ENCODE measurements around the gene ITGA2B.
"Not testable (repeated sequence)": the region's sequence is repeated elsewhere in the genome, so short reads cannot be mapped to it uniquely, and the experiment has no call there.

Gene ITGA2B

GRCh38 chr17:44368391-44369243, 20.8 kb downstream of the ITGA2B start:
- H3K36me3 ChIP-seq (ENCODE audit: control insufficient read depth in 2 of 2, insufficient read depth in 2 of 2, low read length in 2 of 2); H3K9me3 ChIP-seq (ENCODE audit: control insufficient read depth in 2 of 2, low read length in 2 of 2); H3K4me3 ChIP-seq (ENCODE audit: low read length in 2 of 2); H3K4me1 ChIP-seq (ENCODE audit: control insufficient read depth, insufficient read depth, low read length); H3K9ac ChIP-seq (ENCODE audit: low read length in 2 of 2); H3K27me3 ChIP-seq (ENCODE audit: control insufficient read depth in 1 of 2, insufficient read depth in 2 of 2, low read length in 2 of 2); H3K27ac ChIP-seq (ENCODE audit: low read length): not testable (repeated sequence)

GRCh38 chr17:44367231-44367979, 22.0 kb downstream of the ITGA2B start:
- no peaks in the 10 kb centered on the region for H3K9me3 ChIP-seq (ENCODE audit: control insufficient read depth in 2 of 2, low read length in 2 of 2)
- peaks cover 2 to 4% of the 10 kb centered on the region in 2 donors for H3K27me3 ChIP-seq (ENCODE audit: control insufficient read depth in 1 of 2, insufficient read depth in 2 of 2, low read length in 2 of 2)
- no peaks in the 10 kb centered on the region for H3K36me3 ChIP-seq (ENCODE audit: control insufficient read depth in 2 of 2, insufficient read depth in 2 of 2, low read length in 2 of 2)
- H3K9ac ChIP-seq (ENCODE audit: low read length in 2 of 2): no peak overlapping the region
- peaks cover 9% of the 10 kb centered on the region for H3K4me1 ChIP-seq (ENCODE audit: control insufficient read depth, insufficient read depth, low read length)
- H3K27ac ChIP-seq (ENCODE audit: low read length): no peak overlapping the region
- H3K4me3 ChIP-seq (ENCODE audit: low read length in 2 of 2): no peak overlapping the region

DNA sequence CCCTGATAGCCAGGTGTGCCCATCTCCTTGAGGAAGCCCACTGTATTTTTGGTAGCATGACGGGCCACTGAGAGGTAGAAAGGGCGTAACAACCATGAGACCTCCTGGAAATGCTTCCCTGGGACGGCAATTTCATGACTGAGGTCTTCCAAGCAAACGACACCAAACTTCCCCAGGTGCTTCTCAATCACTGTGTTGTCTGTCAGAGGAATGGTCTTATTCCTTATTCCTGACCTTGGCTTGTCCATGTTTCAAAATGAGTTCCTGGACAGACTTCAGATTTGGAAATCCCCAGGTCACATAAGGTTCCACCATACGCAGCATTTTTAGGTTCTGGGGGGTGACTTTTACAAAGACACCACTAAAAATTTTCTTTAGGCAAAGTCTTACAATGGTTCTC, 24.4 kb downstream of the ITGA2B start:
- not testable (repeated sequence) for H3K27ac ChIP-seq (ENCODE audit: low read length)

DNA sequence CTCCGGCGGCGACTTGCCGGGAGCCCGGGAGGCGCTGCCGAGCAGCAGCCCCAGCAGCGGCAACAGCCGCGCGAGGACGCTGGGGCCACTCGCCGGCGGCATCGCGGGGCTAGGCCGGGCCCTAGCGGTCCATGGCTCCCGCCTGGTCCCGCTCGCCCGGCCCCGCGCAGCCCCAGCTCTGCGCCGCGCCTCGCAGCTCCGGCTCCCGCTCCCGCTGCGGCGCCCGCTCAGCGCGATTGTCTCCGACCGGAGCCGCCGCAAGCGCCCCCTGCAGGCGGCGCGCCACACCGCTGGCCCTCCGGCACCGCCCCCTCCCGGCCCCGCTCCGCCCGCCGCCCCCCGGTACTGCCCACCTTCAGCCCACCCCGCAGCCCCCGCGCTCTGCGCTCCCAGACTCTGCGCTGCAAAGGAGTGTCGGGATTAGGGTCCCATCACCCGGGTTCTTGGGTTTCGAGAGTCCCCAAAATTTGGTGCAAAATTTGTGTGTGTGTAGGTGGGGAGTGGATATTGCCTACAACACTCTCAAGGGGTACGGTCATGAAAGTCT, 25.8 kb downstream of the ITGA2B start, which contains the start of gene FAM171A2:
Gene FAM171A2 (minus strand): TSS at position 241 of the 547 bp plus-strand sequence. CDS start 139 bp downstream, at position 102.
- no peaks in the 10 kb centered on the region for H3K36me3 ChIP-seq (ENCODE audit: control insufficient read depth in 2 of 2, insufficient read depth in 2 of 2, low read length in 2 of 2)
- peak within 1 kb of the TSS in 1 of 2 donors; percentile 53 for H3K9ac ChIP-seq (ENCODE audit: low read length in 2 of 2)
- no peak within 1 kb of the TSS for H3K27ac ChIP-seq (ENCODE audit: low read length)
- no peaks in the 10 kb centered on the region for H3K9me3 ChIP-seq (ENCODE audit: control insufficient read depth in 2 of 2, low read length in 2 of 2)
- peaks cover 4 to 7% of the 10 kb centered on the region in 2 donors for H3K27me3 ChIP-seq (ENCODE audit: control insufficient read depth in 1 of 2, insufficient read depth in 2 of 2, low read length in 2 of 2)
- H3K4me3 ChIP-seq (ENCODE audit: low read length in 2 of 2): peak within 1 kb of the TSS; percentile 63 to 73
- H3K4me1 ChIP-seq (ENCODE audit: control insufficient read depth, insufficient read depth, low read length): peaks cover 11% of the 10 kb centered on the region

More for the DNA sequence above, 24.4 kb downstream of the ITGA2B start:
- peaks cover 11% of the 10 kb centered on the region for H3K4me1 ChIP-seq (ENCODE audit: control insufficient read depth, insufficient read depth, low read length)
- not testable (repeated sequence) for H3K4me3 ChIP-seq (ENCODE audit: low read length in 2 of 2); H3K9me3 ChIP-seq (ENCODE audit: control insufficient read depth in 2 of 2, low read length in 2 of 2); H3K36me3 ChIP-seq (ENCODE audit: control insufficient read depth in 2 of 2, insufficient read depth in 2 of 2, low read length in 2 of 2); H3K27me3 ChIP-seq (ENCODE audit: control insufficient read depth in 1 of 2, insufficient read depth in 2 of 2, low read length in 2 of 2); H3K9ac ChIP-seq (ENCODE audit: low read length in 2 of 2)

- H3K27ac ChIP-seq (ENCODE audit: low read length): no peak overlapping the region
- H3K4me1 ChIP-seq (ENCODE audit: control insufficient read depth, insufficient read depth, low read length): peaks cover 11% of the 10 kb centered on the region
- H3K36me3 ChIP-seq (ENCODE audit: control insufficient read depth in 2 of 2, insufficient read depth in 2 of 2, low read length in 2 of 2): no peaks in the 10 kb centered on the region
- no peaks in the 10 kb centered on the region for H3K9me3 ChIP-seq (ENCODE audit: control insufficient read depth in 2 of 2, low read length in 2 of 2)
- H3K4me3 ChIP-seq (ENCODE audit: low read length in 2 of 2): peak overlapping the region; percentile 63 to 73
- peak overlapping the region in 1 of 2 donors; percentile 53 for H3K9ac ChIP-seq (ENCODE audit: low read length in 2 of 2)
- peaks cover 4 to 7% of the 10 kb centered on the region in 2 donors for H3K27me3 ChIP-seq (ENCODE audit: control insufficient read depth in 1 of 2, insufficient read depth in 2 of 2, low read length in 2 of 2)
Observed at GRCh38 chr17:44362949-44363612, 26.4 kb downstream of the ITGA2B start.

DNA sequence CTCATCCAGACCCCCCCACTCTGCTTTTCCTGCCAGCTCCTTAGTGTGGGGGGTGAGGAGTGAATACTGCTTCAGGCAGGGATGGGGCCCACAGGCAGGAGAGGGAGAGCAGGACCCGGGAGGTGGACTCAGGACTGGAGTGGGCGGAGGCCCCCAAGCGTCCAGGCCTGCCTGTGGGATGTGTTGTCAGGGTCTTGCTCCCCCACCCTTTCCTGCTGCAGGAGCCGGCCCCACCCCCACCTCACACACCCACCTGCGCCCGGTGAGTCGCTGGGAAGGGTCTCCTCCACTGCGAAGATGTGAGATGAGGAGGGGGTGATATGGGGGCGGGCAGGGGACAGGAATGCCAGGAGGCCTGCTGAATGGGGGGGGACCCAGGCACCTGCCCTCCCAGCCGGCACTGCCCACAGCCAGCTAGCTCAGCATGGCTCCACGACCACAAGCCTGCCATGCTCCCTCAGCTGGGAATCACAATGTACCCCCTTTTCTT, 26.9 kb downstream of the ITGA2B start:
- peak overlapping the region in 1 of 2 donors; percentile 73 for H3K4me3 ChIP-seq (ENCODE audit: low read length in 2 of 2)
- H3K36me3 ChIP-seq (ENCODE audit: control insufficient read depth in 2 of 2, insufficient read depth in 2 of 2, low read length in 2 of 2): no peaks in the 10 kb centered on the region
- no peak overlapping the region for H3K9ac ChIP-seq (ENCODE audit: low read length in 2 of 2)
- H3K4me1 ChIP-seq (ENCODE audit: control insufficient read depth, insufficient read depth, low read length): peaks cover 11% of the 10 kb centered on the region
- H3K27me3 ChIP-seq (ENCODE audit: control insufficient read depth in 1 of 2, insufficient read depth in 2 of 2, low read length in 2 of 2): peaks cover 1 to 7% of the 10 kb centered on the region in 2 donors
- H3K9me3 ChIP-seq (ENCODE audit: control insufficient read depth in 2 of 2, low read length in 2 of 2): no peaks in the 10 kb centered on the region
- no peak overlapping the region for H3K27ac ChIP-seq (ENCODE audit: low read length)

DNA sequence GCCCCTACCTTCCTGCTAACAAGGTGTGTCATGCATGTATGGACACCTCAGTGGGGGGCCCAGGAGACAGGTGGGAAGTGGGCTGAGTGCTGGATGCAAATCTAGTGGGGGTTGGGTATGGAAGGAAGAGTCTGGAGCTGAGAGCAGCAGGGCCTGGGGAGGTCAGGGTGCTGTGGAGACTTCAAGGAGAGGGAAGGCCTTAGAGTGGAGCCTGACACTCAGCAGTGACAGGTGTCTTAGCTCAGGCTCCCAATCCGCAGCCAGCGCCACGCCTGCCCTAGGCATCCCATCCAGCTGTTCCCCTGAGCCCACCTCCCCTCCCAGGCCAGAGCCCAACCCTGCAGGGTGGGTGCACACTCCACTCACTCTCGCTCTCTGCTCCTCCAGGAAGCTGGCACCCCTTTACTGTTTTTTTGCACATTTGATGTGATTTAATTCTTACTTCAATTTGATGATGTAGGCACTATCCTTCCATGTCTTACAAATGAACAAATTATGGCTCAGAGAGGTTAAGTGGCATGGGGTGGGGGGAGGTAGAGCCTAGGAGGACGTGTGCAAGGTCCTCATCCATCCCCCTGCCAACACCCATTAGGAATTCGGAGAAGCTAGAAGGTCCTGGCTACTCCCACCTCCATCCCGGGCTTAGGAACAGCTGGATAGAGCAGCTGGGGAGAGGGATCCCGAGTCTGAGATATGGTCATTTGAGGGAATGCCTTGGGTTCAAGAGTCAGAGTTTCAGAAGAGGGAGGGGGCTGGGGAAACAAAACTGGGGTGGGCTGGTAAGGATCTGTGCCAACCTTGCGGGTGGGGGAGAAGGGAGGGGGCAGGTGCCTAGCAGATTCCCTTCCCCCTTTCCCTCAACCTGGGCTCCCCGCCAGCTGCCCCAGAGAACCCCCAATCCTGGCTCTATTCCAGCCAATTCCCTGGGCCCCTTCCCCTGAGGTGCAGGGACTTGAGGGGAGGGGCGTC, 27.9 kb downstream of the ITGA2B start:
- Histone ChIP-seq H3K9me3 (ENCODE audit: control insufficient read depth in 2 of 2, low read length in 2 of 2) (no peaks in the 10 kb centered on the region), H3K27ac (ENCODE audit: low read length) (no peak overlapping the region), H3K27me3 (ENCODE audit: control insufficient read depth in 1 of 2, insufficient read depth in 2 of 2, low read length in 2 of 2) (peaks cover 0 to 7% of the 10 kb centered on the region in 2 donors), H3K9ac (ENCODE audit: low read length in 2 of 2) (no peak overlapping the region), H3K4me1 (ENCODE audit: control insufficient read depth, insufficient read depth, low read length) (peaks cover 11% of the 10 kb centered on the region), H3K4me3 (ENCODE audit: low read length in 2 of 2) (no peak overlapping the region), H3K36me3 (ENCODE audit: control insufficient read depth in 2 of 2, insufficient read depth in 2 of 2, low read length in 2 of 2) (no peaks in the 10 kb centered on the region)

- H3K4me1 ChIP-seq (ENCODE audit: control insufficient read depth, insufficient read depth, low read length): peaks cover 11% of the 10 kb centered on the region
- H3K36me3 ChIP-seq (ENCODE audit: control insufficient read depth in 2 of 2, insufficient read depth in 2 of 2, low read length in 2 of 2): no peaks in the 10 kb centered on the region
- no peak overlapping the region for H3K27ac ChIP-seq (ENCODE audit: low read length)
- H3K4me3 ChIP-seq (ENCODE audit: low read length in 2 of 2): no peak overlapping the region
- no peak overlapping the region for H3K9ac ChIP-seq (ENCODE audit: low read length in 2 of 2)
- H3K9me3 ChIP-seq (ENCODE audit: control insufficient read depth in 2 of 2, low read length in 2 of 2): no peaks in the 10 kb centered on the region
- peaks cover 0 to 7% of the 10 kb centered on the region in 2 donors for H3K27me3 ChIP-seq (ENCODE audit: control insufficient read depth in 1 of 2, insufficient read depth in 2 of 2, low read length in 2 of 2)
Observed at GRCh38 chr17:44360826-44361225, 28.6 kb downstream of the ITGA2B start.

- H3K9ac ChIP-seq (ENCODE audit: low read length in 2 of 2): no peak overlapping the region
- H3K36me3 ChIP-seq (ENCODE audit: control insufficient read depth in 2 of 2, insufficient read depth in 2 of 2, low read length in 2 of 2): no peaks in the 10 kb centered on the region
- no peak overlapping the region for H3K4me3 ChIP-seq (ENCODE audit: low read length in 2 of 2)
- H3K27me3 ChIP-seq (ENCODE audit: control insufficient read depth in 1 of 2, insufficient read depth in 2 of 2, low read length in 2 of 2): peaks cover 0 to 7% of the 10 kb centered on the region in 2 donors
- H3K4me1 ChIP-seq (ENCODE audit: control insufficient read depth, insufficient read depth, low read length): peaks cover 11% of the 10 kb centered on the region
- H3K9me3 ChIP-seq (ENCODE audit: control insufficient read depth in 2 of 2, low read length in 2 of 2): no peaks in the 10 kb centered on the region
- no peak overlapping the region for H3K27ac ChIP-seq (ENCODE audit: low read length)
Observed at GRCh38 chr17:44360144-44360533, 29.3 kb downstream of the ITGA2B start.

Data from stomach smooth muscle (tissue), 2 donors.